HUDEP-2 (cell line): Measurements from ENCODE around the gene MFAP3.
"Not testable (repeated sequence)": the region's sequence is repeated elsewhere in the genome, so short reads cannot be mapped to it uniquely, and the experiment has no call there.

Experiments
- DNase-seq, 76 experiments: peaks; one replicate each; lab custom pipeline; 2025; ENCODE audit not compliant: unreplicated experiment in 76 of 76; lab: John Stamatoyannopoulos, UW

The MFAP3 gene

GRCh38 chr5:154049636-154050035 lies 10.9 kb downstream of the MFAP3 start:
- DNase-seq, result no peak

- no peak for DNase-seq
These were observed 14.7 kb downstream of the MFAP3 start for GRCh38 chr5:154053468-154053867.

GRCh38 chr5:154055201-154055600 lies 16.4 kb downstream of the MFAP3 start:
- peak in 2 of 76 experiments; percentile 3 to 14 for DNase-seq

GRCh38 chr5:154058055-154059038 lies 19.6 kb downstream of the MFAP3 start:
- peak in 1 of 76 experiments; percentile 12 for DNase-seq

- DNase-seq, result no peak
These were observed 20.3 kb downstream of the MFAP3 start for GRCh38 chr5:154059039-154059430.

GRCh38 chr5:154059583-154059982 lies 20.8 kb downstream of the MFAP3 start:
- no peak for DNase-seq

- no peak for DNase-seq
These were observed 21.8 kb downstream of the MFAP3 start for GRCh38 chr5:154060606-154061005.

- DNase-seq, result no peak
These were observed 24.6 kb downstream of the MFAP3 start for GRCh38 chr5:154063372-154063771.

- no peak for DNase-seq
These were observed 27.2 kb downstream of the MFAP3 start for GRCh38 chr5:154065971-154066370.

- DNase-seq, result not testable (repeated sequence)
These were observed 31.1 kb downstream of the MFAP3 start for GRCh38 chr5:154069854-154070253.

- DNase-seq, result no peak
These were observed 33.1 kb downstream of the MFAP3 start for GRCh38 chr5:154071799-154072413.

GRCh38 chr5:154072414-154073171 lies 33.8 kb downstream of the MFAP3 start:
- DNase-seq, result peak in 70 of 76 experiments; percentile 8 to 82 (median 54)

GRCh38 chr5:154076240-154076922 lies 37.6 kb downstream of the MFAP3 start:
- no peak for DNase-seq

GRCh38 chr5:154077696-154078095 lies 38.9 kb downstream of the MFAP3 start:
- DNase-seq, result no peak

GRCh38 chr5:154078272-154078671 lies 39.5 kb downstream of the MFAP3 start:
- no peak for DNase-seq

- no peak for DNase-seq
These were observed 42.5 kb downstream of the MFAP3 start for GRCh38 chr5:154081246-154081645.

GRCh38 chr5:154084062-154084639 lies 45.4 kb downstream of the MFAP3 start:
- no peak for DNase-seq

- DNase-seq, result no peak
These were observed 47.4 kb downstream of the MFAP3 start for GRCh38 chr5:154086146-154086545.

GRCh38 chr5:154086641-154087040 lies 47.9 kb downstream of the MFAP3 start:
- DNase-seq, result peak in 1 of 76 experiments; percentile 11

GRCh38 chr5:154087260-154087659 lies 48.5 kb downstream of the MFAP3 start:
- DNase-seq, result no peak
